ENCODE data around the gene GUSB.
"Not testable (repeated sequence)": the region's sequence is repeated elsewhere in the genome, so short reads cannot be mapped to it uniquely, and the experiment has no call there.

The GUSB gene

GRCh38 chr7:65972976-65973375 lies 9.0 kb downstream of the GUSB start:
- TF ChIP-seq, protein P1, sequence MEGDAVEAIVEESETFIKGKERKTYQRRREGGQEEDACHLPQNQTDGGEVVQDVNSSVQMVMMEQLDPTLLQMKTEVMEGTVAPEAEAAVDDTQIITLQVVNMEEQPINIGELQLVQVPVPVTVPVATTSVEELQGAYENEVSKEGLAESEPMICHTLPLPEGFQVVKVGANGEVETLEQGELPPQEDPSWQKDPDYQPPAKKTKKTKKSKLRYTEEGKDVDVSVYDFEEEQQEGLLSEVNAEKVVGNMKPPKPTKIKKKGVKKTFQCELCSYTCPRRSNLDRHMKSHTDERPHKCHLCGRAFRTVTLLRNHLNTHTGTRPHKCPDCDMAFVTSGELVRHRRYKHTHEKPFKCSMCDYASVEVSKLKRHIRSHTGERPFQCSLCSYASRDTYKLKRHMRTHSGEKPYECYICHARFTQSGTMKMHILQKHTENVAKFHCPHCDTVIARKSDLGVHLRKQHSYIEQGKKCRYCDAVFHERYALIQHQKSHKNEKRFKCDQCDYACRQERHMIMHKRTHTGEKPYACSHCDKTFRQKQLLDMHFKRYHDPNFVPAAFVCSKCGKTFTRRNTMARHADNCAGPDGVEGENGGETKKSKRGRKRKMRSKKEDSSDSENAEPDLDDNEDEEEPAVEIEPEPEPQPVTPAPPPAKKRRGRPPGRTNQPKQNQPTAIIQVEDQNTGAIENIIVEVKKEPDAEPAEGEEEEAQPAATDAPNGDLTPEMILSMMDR (IDR thresholded peaks at IDR 0.05; ENCODE audit: insufficient read depth, low read depth, low read length, missing control alignments) = no peak
- no peak overlapping the region for H3K4me3 ChIP-seq (ENCODE audit: low read length)
- no peak for DNase-seq (ENCODE audit: low read depth)

- no peak overlapping the region for H3K4me3 ChIP-seq (ENCODE audit: low read length)
- DNase-seq (ENCODE audit: low read depth) = no peak
- TF ChIP-seq, protein P1 (IDR thresholded peaks at IDR 0.05; ENCODE audit: insufficient read depth, low read depth, low read length, missing control alignments) = no peak
Observed at GRCh38 chr7:65971021-65971420, 11.0 kb downstream of the GUSB start.

DNA sequence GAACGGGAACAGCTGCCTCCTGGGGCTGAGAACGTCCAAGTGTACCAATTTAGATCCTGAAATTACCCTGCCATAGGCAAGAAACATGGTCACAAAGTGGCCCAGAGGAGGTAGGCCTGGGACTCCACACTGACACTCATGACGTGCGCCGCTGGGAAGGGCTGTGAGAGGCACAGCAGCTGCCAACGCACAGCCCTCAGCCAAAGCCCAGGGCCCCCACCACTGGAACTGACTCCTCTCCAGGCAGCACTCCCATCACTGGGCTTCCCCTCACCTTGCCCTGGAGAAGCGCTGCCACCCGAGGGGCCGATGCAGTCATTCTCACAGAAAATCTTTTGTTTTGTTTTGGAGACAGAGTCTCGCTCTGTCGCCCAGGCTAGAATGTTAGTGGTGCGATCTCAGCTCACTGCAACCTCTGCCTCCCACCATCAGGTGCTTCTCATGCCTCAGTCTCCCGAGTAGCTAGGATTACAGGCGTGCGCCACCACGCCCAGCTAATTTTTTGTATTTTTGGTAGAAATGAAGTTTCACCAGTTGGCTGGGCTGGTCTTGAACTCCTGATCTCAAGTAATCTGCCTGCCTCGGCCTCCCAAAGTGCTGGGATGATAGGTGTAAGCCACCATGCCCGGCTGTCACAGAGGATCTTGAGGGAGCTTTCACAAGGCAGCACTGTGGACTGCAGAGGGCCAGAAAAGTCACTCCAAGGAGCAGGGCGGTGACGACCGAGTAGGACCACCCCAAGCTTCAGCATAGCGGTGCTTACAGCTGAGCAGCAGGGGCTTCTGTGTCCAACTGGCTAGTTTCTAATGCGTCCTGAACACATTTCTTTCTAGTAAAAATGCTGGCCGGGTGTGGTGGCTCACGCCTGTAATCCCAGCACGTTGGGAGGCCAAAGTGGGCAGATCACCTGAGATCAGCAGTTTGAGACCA lies 13.5 kb downstream of the GUSB start:
- no peak for DNase-seq (ENCODE audit: low read depth)
- no peak overlapping the region for H3K4me3 ChIP-seq (ENCODE audit: low read length)
- TF ChIP-seq, protein P1 (IDR thresholded peaks at IDR 0.05; ENCODE audit: insufficient read depth, low read depth, low read length, missing control alignments) = no peak

- DNase-seq (ENCODE audit: low read depth) = no peak
- TF ChIP-seq, protein P1 (IDR thresholded peaks at IDR 0.05; ENCODE audit: insufficient read depth, low read depth, low read length, missing control alignments) = no peak
- H3K4me3 ChIP-seq (ENCODE audit: low read length) = no peak overlapping the region
Observed at GRCh38 chr7:65967361-65968155, 14.5 kb downstream of the GUSB start.

GRCh38 chr7:65966146-65966545 lies 15.9 kb downstream of the GUSB start:
- no peak overlapping the region for H3K4me3 ChIP-seq (ENCODE audit: low read length)
- no peak for DNase-seq (ENCODE audit: low read depth)
- TF ChIP-seq, protein P1 (IDR thresholded peaks at IDR 0.05; ENCODE audit: insufficient read depth, low read depth, low read length, missing control alignments) = no peak

- DNase-seq (ENCODE audit: low read depth); H3K4me3 ChIP-seq (ENCODE audit: low read length): not testable (repeated sequence)
Observed at GRCh38 chr7:65964671-65965070, 17.3 kb downstream of the GUSB start.

- TF ChIP-seq, protein P1 (IDR thresholded peaks at IDR 0.05; ENCODE audit: insufficient read depth, low read depth, low read length, missing control alignments) = no peak
- H3K4me3 ChIP-seq (ENCODE audit: low read length) = no peak overlapping the region
- no peak for DNase-seq (ENCODE audit: low read depth)
Observed at GRCh38 chr7:65962033-65962432, 20.0 kb downstream of the GUSB start.
